Right lobe of liver (tissue), 4 donors: ENCODE results near the gene GLS2.
"Not testable (repeated sequence)": the region's sequence is repeated elsewhere in the genome, so short reads cannot be mapped to it uniquely, and the experiment has no call there.

ENCODE experiments used
- POLR2A ChIP-seq: fragments of 450-650 bp; IDR thresholded peaks from one replicate; pipeline ENCODE4 v1.6.1; 2017; ENCODE audit warnings: antibody characterized with exemption, mild to moderate bottlenecking
- TF ChIP-seq, protein P1 (sequence below), 4 donors: fragments of 200-600 bp in 3 of 4; fragments of 450-650 bp in 1 of 4; IDR thresholded peaks; one replicate each; pipeline versions ENCODE4 v1.5.1 to v1.8.0; 2016 to 2022; ENCODE audit warnings: antibody characterized with exemption in 4 of 4, mild to moderate bottlenecking in 2 of 4
- donor health status: DM: no; HTN: no; CAD: no.
- donor health status: DM: no; HTN: no; CAD: no.
- donor health status: DM: no; HTN: yes; CAD: no.

DNA sequence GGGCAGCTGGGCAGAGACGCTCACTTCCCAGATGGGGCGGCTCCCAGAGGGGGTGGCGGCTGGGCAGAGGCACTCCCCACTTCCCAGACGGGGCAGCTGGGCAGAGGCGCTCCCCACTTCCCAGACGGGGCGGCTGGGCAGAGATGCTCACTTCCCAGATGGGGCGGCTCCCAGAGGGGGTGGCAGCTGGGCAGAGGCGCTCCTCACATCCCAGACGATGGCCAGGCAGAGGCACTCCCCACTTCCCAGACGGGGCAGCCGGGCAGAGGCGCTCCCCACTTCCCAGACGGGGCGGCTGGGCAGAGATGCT is 6.1 kb upstream of the GLS2 start:
- TF ChIP-seq, protein P1, sequence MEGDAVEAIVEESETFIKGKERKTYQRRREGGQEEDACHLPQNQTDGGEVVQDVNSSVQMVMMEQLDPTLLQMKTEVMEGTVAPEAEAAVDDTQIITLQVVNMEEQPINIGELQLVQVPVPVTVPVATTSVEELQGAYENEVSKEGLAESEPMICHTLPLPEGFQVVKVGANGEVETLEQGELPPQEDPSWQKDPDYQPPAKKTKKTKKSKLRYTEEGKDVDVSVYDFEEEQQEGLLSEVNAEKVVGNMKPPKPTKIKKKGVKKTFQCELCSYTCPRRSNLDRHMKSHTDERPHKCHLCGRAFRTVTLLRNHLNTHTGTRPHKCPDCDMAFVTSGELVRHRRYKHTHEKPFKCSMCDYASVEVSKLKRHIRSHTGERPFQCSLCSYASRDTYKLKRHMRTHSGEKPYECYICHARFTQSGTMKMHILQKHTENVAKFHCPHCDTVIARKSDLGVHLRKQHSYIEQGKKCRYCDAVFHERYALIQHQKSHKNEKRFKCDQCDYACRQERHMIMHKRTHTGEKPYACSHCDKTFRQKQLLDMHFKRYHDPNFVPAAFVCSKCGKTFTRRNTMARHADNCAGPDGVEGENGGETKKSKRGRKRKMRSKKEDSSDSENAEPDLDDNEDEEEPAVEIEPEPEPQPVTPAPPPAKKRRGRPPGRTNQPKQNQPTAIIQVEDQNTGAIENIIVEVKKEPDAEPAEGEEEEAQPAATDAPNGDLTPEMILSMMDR (IDR thresholded peaks at IDR 0.05) = not testable (repeated sequence)
- not testable (repeated sequence) for TF ChIP-seq POLR2A
